Stimulated activated CD8-positive, alpha-beta memory T cell treated with anti-CD3 and anti-CD28 coated beads, Interleukin-7, amount 100 ng/mL, for 48 hours (primary cell): ENCODE measurements around the gene CAB39.
"Not testable (repeated sequence)": the region's sequence is repeated elsewhere in the genome, so short reads cannot be mapped to it uniquely, and the experiment has no call there.

Experiments
- DNase-seq, 2 donors: peaks; one replicate each; pipeline ENCODE4 v3.0.0-alpha.2; 2020; ENCODE audit warnings: low read depth in 1 of 2; ENCODE audit errors: extremely low read depth in 1 of 2

The CAB39 gene

GRCh38 chr2:230682546-230682945 is 30.1 kb upstream of the CAB39 start:
- DNase-seq, result no peak

DNA sequence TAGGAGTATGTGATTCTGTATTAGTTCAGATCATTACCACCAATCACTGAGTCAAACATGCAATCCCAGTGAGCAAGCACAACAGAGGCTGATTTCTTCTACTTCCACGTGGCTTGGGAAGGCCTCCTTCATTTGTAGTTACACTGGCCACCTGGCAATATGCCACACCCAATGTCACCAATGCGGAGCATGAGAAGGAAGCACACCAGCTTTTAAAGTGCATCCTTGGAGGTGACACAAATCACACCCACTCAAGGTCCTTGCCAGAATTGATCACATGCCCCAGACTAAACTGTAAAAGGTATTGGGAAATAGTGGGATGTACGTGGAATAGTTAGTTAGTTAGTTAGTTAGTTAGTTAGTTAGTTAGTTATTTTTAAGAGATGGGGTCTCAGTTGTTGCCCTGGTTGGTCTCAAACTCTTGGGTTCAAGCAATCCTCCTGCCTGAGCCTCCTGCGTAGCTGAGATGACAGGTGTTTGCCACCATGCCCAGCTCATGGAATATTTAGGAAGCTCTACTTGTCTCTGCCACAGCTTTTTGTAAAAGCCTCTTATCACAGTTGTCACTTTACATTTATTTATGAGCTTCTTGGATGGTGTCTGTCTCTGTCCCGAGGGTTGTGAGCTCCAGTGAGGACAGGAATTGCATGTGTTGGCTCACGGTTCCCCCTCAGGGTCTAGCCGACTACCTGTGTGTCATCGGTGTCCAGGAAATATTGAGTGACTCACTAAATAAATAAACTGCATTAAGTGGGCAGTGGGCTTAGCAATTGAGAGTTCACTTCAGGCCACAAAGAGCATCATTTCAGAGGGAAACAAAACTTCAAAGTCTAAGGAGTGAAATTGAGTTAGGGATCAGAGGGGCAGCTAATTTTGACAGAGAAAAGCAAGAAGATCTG is 28.1 kb upstream of the CAB39 start:
- no peak for DNase-seq

DNA sequence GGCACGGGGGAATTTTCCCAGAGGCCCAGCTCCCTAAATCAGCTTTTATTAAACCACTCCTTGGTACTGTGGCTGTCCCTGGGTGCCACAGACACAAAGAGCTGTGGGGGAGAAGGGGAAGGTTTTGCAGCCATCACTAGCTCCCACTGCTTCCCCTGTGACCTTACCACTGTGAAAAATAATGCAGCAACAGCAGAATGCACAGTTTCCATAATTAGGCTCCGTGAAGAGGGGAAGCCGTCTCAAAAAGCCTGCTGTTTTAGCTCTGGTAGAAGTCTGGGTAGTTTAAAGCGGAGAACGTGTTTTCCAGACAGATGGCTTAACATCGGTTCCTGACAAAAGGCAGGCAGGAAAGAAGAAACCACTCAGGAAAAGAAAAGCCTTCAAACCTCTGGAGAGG is 27.5 kb upstream of the CAB39 start:
- no peak for DNase-seq

GRCh38 chr2:230687498-230687897 is 25.1 kb upstream of the CAB39 start:
- DNase-seq, result no peak

DNA sequence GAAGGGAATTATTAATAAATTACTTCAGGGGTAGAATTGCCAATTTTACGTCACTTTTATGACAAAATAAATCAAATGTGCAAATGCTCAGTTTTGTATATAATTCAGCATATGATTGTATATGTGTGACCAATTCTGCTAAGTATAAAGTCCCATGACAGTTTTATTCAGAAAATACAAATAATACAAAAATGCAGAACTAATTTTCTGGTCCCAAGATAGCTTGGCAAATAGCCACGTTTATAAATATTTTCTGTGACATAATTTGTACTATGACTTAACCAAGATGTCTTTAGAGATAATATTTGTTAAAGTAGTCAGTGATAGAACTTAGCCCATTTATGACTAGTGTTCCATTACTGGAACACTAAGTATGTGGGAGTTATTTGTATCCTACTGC is 24.2 kb upstream of the CAB39 start:
- DNase-seq, result no peak

- no peak for DNase-seq
These were observed 22.2 kb upstream of the CAB39 start for GRCh38 chr2:230690439-230690838.

- no peak for DNase-seq
These were observed 21.5 kb upstream of the CAB39 start for GRCh38 chr2:230691005-230691647.

- DNase-seq, result no peak
These were observed 19.9 kb upstream of the CAB39 start for GRCh38 chr2:230692760-230693159.

GRCh38 chr2:230693411-230693810 is 19.2 kb upstream of the CAB39 start:
- no peak for DNase-seq

GRCh38 chr2:230694241-230694640 is 18.4 kb upstream of the CAB39 start:
- no peak for DNase-seq

DNA sequence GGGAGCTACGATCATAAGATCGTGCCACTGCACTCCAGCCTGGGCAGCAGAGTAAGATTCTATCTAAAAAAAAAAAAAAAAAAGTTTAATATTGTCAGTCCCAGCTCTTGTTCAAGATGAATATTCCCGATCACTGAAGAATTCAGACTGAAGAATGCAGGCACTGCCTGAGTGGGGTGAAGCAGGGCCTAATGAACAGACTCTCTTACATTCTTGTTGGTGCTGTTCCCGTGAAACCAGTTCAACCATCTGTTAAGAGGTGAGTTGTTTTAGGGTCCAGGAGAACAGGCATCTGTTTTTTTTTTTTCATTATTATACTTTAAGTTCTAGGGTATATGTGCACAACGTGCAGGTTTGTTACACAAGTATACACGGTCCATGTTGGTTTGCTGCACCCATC is 17.1 kb upstream of the CAB39 start:
- DNase-seq, result no peak

- no peak for DNase-seq
These were observed 16.0 kb upstream of the CAB39 start for GRCh38 chr2:230696670-230697069.

DNA sequence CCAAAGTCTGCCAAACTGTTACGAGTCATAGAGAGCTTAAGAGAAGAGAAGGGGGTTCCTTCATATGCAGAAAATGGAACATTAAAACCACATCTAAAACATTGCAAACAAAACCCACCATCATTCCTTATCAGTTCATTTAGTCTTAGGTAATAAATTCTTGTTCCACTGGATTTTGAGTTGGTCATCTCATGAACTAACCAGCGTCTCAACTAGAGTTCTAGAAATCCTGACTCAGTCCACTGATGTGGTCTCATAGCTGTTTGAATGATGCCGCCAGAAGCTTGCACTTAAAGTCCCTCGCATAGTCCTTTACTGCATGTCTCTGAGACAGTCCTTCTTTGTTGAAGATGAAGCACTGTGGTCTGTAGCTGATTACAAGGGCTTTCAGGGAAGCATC is 15.0 kb upstream of the CAB39 start:
- no peak for DNase-seq

GRCh38 chr2:230698753-230699152 is 13.9 kb upstream of the CAB39 start:
- DNase-seq, result not testable (repeated sequence)

GRCh38 chr2:230700447-230700846 is 12.2 kb upstream of the CAB39 start:
- DNase-seq, result no peak

- no peak for DNase-seq
These were observed 11.3 kb upstream of the CAB39 start for GRCh38 chr2:230701308-230701707.

DNA sequence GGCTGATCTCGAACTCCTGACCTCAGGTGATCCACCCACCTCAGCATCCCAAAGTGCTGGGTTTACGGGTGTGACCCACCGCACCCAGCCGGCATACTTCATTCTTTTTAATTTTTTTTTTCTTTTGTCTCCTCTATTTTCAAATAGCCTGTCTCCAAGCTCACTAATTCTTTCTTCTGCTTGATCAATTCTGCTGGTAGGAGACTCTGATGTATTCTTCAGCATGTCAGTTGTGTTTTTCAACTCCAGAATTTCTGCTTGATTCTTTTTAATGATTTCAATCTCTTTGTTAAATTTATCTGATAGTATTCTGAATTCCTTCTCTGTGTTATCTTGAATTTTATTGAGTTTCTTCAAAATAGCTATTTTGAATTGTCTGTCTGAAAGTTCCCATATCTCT is 10.2 kb upstream of the CAB39 start:
- not testable (repeated sequence) for DNase-seq

- DNase-seq, result no peak
These were observed 9.1 kb upstream of the CAB39 start for GRCh38 chr2:230703514-230703913.

- no peak for DNase-seq
These were observed 6.6 kb upstream of the CAB39 start for GRCh38 chr2:230706053-230706521.

DNA sequence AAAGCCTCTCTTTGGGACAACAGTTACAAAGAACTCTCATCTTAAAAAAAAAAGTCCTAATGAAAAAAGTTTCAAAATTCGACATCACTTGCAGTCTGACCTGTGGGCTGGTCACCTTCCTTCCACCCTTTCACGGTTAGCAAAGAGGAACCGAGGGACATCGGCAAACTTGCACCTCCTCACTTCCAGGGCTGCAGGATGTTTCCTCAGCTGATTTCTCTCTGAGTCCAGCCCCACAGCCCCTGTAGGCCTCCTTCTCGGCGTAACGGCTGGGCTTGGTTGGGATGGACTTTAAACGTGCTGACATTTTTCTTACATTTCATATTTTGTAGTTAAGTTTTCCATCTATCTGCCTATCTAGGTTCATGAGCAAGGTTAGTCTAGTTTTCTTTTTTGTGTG is 5.7 kb upstream of the CAB39 start:
- no peak for DNase-seq

- DNase-seq, result no peak
These were observed 4.4 kb upstream of the CAB39 start for GRCh38 chr2:230708204-230708603.

DNA sequence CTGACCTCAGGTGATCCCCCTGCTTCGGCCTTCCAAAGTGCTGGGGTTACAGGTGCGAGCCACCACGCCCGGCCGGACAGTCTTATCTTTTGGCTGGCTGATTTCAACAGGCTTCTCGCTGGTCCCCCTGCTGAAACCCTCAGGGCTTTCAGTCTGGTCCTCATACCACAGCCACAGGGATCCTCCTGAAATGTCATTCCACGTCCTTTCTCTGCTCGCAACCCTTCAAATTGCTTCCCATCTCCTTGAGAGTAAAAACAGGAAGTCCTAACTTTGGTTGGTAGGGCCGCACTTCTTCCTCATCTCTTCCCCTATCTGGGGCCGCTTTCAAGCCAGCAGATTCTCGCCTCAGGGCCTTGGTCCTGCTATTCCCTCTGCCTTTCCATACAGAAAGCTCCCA is 1.4 kb upstream of the CAB39 start:
- no peak for DNase-seq
